Kidney epithelial cell (primary cell): ENCODE data around the gene CRISP3. TPM values are rescaled to one million over a fixed set of nuclear protein-coding genes. Genes with fewer than 3 reads are reported as not detected.
"Not testable (repeated sequence)": the region's sequence is repeated elsewhere in the genome, so short reads cannot be mapped to it uniquely, and the experiment has no call there.

Experiments used
- DNase-seq: peaks from one replicate; pipeline ENCODE4 v3.0.0-alpha.2; 2010; ENCODE audit warnings: low read depth
- H3K27me3 ChIP-seq: 2 replicates; pipeline ENCODE4 v1.6.0; 2011; ENCODE audit warnings: low read length; ENCODE audit not compliant: control insufficient read depth, insufficient read depth
- H3K36me3 ChIP-seq: 2 replicates; pipeline ENCODE4 v1.5.1; 2011; ENCODE audit warnings: low read length; ENCODE audit not compliant: control insufficient read depth, insufficient read depth
- H3K4me3 ChIP-seq: 2 replicates; pipeline ENCODE4 v1.5.1; 2011; ENCODE audit warnings: low read depth, mild to moderate bottlenecking, control low read depth, low read length
- CTCF ChIP-seq: IDR thresholded peaks from 2 replicates; pipeline ENCODE4 v1.5.1; 2011; ENCODE audit warnings: mild to moderate bottlenecking, moderate library complexity, low read length, control low read depth, inconsistent platforms; ENCODE audit not compliant: insufficient read depth, poor library complexity, severe bottlenecking
- total RNA-seq: library from RNA; depleted of rRNA; stranded (reverse); fragments of >200 nt; gene quantifications from 2 replicates; pipeline ENCODE4 v1.2.3, GENCODE V29; 2015

Gene CRISP3
- total RNA-seq, 1 donor from 2014 or later: not detected

GRCh38 chr6:49743429-49743828 lies 759 bp downstream of the CRISP3 start:
- H3K4me3 ChIP-seq: no peak overlapping the region
- no peak for TF ChIP-seq CTCF
- H3K36me3 ChIP-seq: no peaks in the 10 kb centered on the region
- DNase-seq: no peak
- no peaks in the 10 kb centered on the region for H3K27me3 ChIP-seq

GRCh38 chr6:49739423-49739822 lies 4.8 kb downstream of the CRISP3 start:
- no peak for TF ChIP-seq CTCF
- Histone ChIP-seq H3K36me3 (no peaks in the 10 kb centered on the region), H3K4me3 (no peak overlapping the region), H3K27me3 (no peaks in the 10 kb centered on the region)
- DNase-seq: no peak

- DNase-seq: no peak
- Histone ChIP-seq H3K27me3 (no peaks in the 10 kb centered on the region), H3K4me3 (no peak overlapping the region), H3K36me3 (no peaks in the 10 kb centered on the region)
- no peak for TF ChIP-seq CTCF
Measured at GRCh38 chr6:49736017-49736508, 8.1 kb downstream of the CRISP3 start.

GRCh38 chr6:49733680-49734079 lies 10.5 kb downstream of the CRISP3 start:
- TF ChIP-seq CTCF: no peak
- no peak for DNase-seq
- H3K36me3 ChIP-seq: no peaks in the 10 kb centered on the region
- H3K4me3 ChIP-seq: no peak overlapping the region
- no peaks in the 10 kb centered on the region for H3K27me3 ChIP-seq

GRCh38 chr6:49732781-49733180 lies 11.4 kb downstream of the CRISP3 start:
- Histone ChIP-seq H3K36me3 (no peaks in the 10 kb centered on the region), H3K4me3 (no peak overlapping the region), H3K27me3 (no peaks in the 10 kb centered on the region)
- no peak for TF ChIP-seq CTCF
- DNase-seq: no peak

- Histone ChIP-seq H3K4me3 (no peak overlapping the region), H3K36me3 (no peaks in the 10 kb centered on the region), H3K27me3 (no peaks in the 10 kb centered on the region)
- TF ChIP-seq CTCF: no peak
- no peak for DNase-seq
Measured at GRCh38 chr6:49730251-49730650, 13.9 kb downstream of the CRISP3 start.

- H3K4me3 ChIP-seq, H3K27me3 ChIP-seq, H3K36me3 ChIP-seq, DNase-seq: not testable (repeated sequence)
Measured at GRCh38 chr6:49723917-49724316, 20.3 kb downstream of the CRISP3 start.
